Endothelial cell of umbilical vein (primary cell): ENCODE results near the gene CENATAC. TPM values are rescaled to one million over a fixed set of nuclear protein-coding genes. Genes with fewer than 3 reads are reported as not detected.
"Not testable (repeated sequence)": the region's sequence is repeated elsewhere in the genome, so short reads cannot be mapped to it uniquely, and the experiment has no call there.

Source experiments
- BruUV-seq: library from RNA; stranded (reverse); fragments of 400-500 nt; replicated peaks from 2 replicates; lab custom pipeline; 2021; lab: Mats Ljungman, UMichigan
- CTCF ChIA-PET: fragments of 300-600, 350-600 bp; sonication (Branson Sonifier 250); formaldehyde crosslinking; loops from one replicate; lab custom pipeline; 2021; ENCODE audit warnings: antibody characterized with exemption, inconsistent platforms; lab: Charles Lee
- POLR2A ChIA-PET: fragments of 300-600, 350-600 bp; sonication (Branson Sonifier 250); formaldehyde crosslinking; loops from one replicate; lab custom pipeline; 2021; ENCODE audit warnings: antibody characterized with exemption, inconsistent platforms; lab: Charles Lee
- DNase-seq: peaks from one replicate; pipeline ENCODE4 v3.0.0-alpha.2; 2011; ENCODE audit warnings: low read depth, low spot score
- FAIRE-seq: peaks from 2 replicates; lab custom pipeline; 2011; peaks lifted over from hg19 to GRCh38; lab: Jason Lieb, UNC
- H2AFZ ChIP-seq: 2 replicates; pipeline ENCODE4 v1.6.0; 2012; ENCODE audit warnings: low read depth, low read length, control low read depth, inconsistent platforms
- H3K27ac ChIP-seq: 2 replicates; pipeline ENCODE4 v1.5.1; 2011; ENCODE audit warnings: low read depth, mild to moderate bottlenecking, control low read depth, low read length, moderate library complexity; ENCODE audit not compliant: insufficient read depth
- H3K27me3 ChIP-seq, 2 experiments: 2 replicates each; pipeline versions ENCODE4 v1.6.0 to v1.6.1; 2011; ENCODE audit warnings: low read length in 2 of 2, mixed read lengths in 1 of 2; ENCODE audit not compliant: control insufficient read depth in 2 of 2, insufficient read depth in 2 of 2
- H3K36me3 ChIP-seq, 2 experiments: 2 replicates in 1 of 2; 3 replicates in 1 of 2; pipeline ENCODE4 v1.5.1; 2011; ENCODE audit warnings: low read length in 2 of 2, mild to moderate bottlenecking in 1 of 2, moderate library complexity in 1 of 2; ENCODE audit not compliant: control insufficient read depth in 2 of 2, insufficient read depth in 2 of 2; ENCODE audit errors: extremely low read depth in 1 of 2
- H3K4me1 ChIP-seq: 3 replicates; pipeline ENCODE4 v1.5.1; 2011; ENCODE audit warnings: mild to moderate bottlenecking, low read length; ENCODE audit not compliant: control insufficient read depth, insufficient read depth; ENCODE audit errors: extremely low read depth
- H3K4me2 ChIP-seq: 2 replicates; pipeline ENCODE4 v1.6.1; 2011; ENCODE audit warnings: low read length, control low read depth, mixed read lengths; ENCODE audit not compliant: insufficient read depth
- H3K4me3 ChIP-seq, 3 experiments: fragments of 200-600 bp in 1 of 3; sonication (generic), shearing (Covaris generic) in 1 of 3; replicated peaks in 1 of 3; 2 replicates each; pipeline ENCODE4 v1.5.1; 2011 to 2016; ENCODE audit warnings: control low read depth in 3 of 3, low read length in 3 of 3, mild to moderate bottlenecking in 2 of 3, inconsistent platforms in 1 of 3, low read depth in 1 of 3, moderate library complexity in 1 of 3; ENCODE audit not compliant: insufficient read depth in 1 of 3
- H3K79me2 ChIP-seq: 2 replicates; pipeline ENCODE4 v1.6.0; 2012; ENCODE audit warnings: low read length, inconsistent platforms; ENCODE audit not compliant: control insufficient read depth, insufficient read depth
- H3K9ac ChIP-seq: replicated peaks from 2 replicates; pipeline ENCODE3; 2011; ENCODE audit warnings: low read length, control low read depth; ENCODE audit not compliant: insufficient read depth; ENCODE audit errors: extremely low read depth
- H3K9me1 ChIP-seq: replicated peaks from 3 replicates; pipeline ENCODE4 v1.6.0; 2011; ENCODE audit warnings: mild to moderate bottlenecking, low read length; ENCODE audit not compliant: control insufficient read depth, insufficient read depth; ENCODE audit errors: extremely low read depth
- H3K9me3 ChIP-seq: replicated peaks from 2 replicates; pipeline ENCODE4 v1.5.1; 2012; ENCODE audit warnings: low read length, inconsistent platforms; ENCODE audit not compliant: control insufficient read depth, insufficient read depth
- H4K20me1 ChIP-seq: replicated peaks from 2 replicates; pipeline ENCODE3; 2011; ENCODE audit warnings: mild to moderate bottlenecking, low read length; ENCODE audit not compliant: control insufficient read depth, insufficient read depth; ENCODE audit errors: extremely low read depth
- EZH2 ChIP-seq: IDR thresholded peaks from 2 replicates; pipeline ENCODE4 v1.6.1; 2012; ENCODE audit warnings: borderline replicate concordance, low read depth, mild to moderate bottlenecking, moderate library complexity, low read length, inconsistent platforms; ENCODE audit not compliant: severe bottlenecking
- FOS ChIP-seq: IDR thresholded peaks from 2 replicates; pipeline ENCODE4 v1.6.1; 2011; ENCODE audit warnings: mild to moderate bottlenecking, low read length, moderate library complexity, borderline replicate concordance; ENCODE audit not compliant: insufficient read depth
- GATA2 ChIP-seq: IDR thresholded peaks from 2 replicates; pipeline ENCODE4 v1.7.0; 2011; ENCODE audit warnings: low read depth, mild to moderate bottlenecking, moderate library complexity, mixed read lengths, low read length; ENCODE audit not compliant: insufficient read length, insufficient read depth
- JUN ChIP-seq: IDR thresholded peaks from 2 replicates; pipeline ENCODE4 v1.6.1; 2011; ENCODE audit warnings: borderline replicate concordance, low read depth; ENCODE audit not compliant: insufficient read length, insufficient read depth
- MYC ChIP-seq: IDR thresholded peaks from one replicate; pipeline ENCODE4 v1.6.1; 2011; ENCODE audit warnings: mild to moderate bottlenecking, low read depth, low read length
- POLR2A ChIP-seq: IDR thresholded peaks from 2 replicates; pipeline ENCODE4 v1.6.1; 2012; ENCODE audit warnings: low read depth, mild to moderate bottlenecking, control low read depth, low read length
- POLR2AphosphoS5 ChIP-seq: IDR thresholded peaks from 2 replicates; pipeline ENCODE4 v1.6.1; 2012; ENCODE audit warnings: low read depth, mild to moderate bottlenecking, control low read depth, low read length, moderate library complexity; ENCODE audit not compliant: insufficient read depth
- dilution Hi-C: fragments of 300-500 bp; cut with MboI; formaldehyde crosslinking; loops from one replicate; pipeline ENCODE4 v1.15.0; 2019; ENCODE audit warnings: low sequenced_read_pairs; ENCODE audit not compliant: extremely low pct_ligation_motif_present
- intact Hi-C: fragments of 100-400 bp; cut with micrococcal nuclease; formaldehyde crosslinking; loops from one replicate; pipeline ENCODE4 v1.10.0; 2022
- polyA plus RNA-seq, 4 experiments: library from polyadenylated mRNA; depleted of rRNA in 3 of 4; stranded (reverse) in 3 of 4; unstranded in 1 of 4; fragments of >200 nt; gene quantifications; 2 replicates each; pipeline versions ENCODE4 v1.2.1 to v1.2.3, GENCODE V29; 2011 to 2012; ENCODE audit warnings: missing spikeins in 1 of 4
- total RNA-seq: library from RNA; stranded (reverse); gene quantifications from 2 replicates; pipeline ENCODE4 v1.2.3, GENCODE V29; 2021
- TF ChIP-seq, protein P1 (sequence below), 2 donors: IDR thresholded peaks; 1 replicate in 1 of 2; 2 replicates in 1 of 2; pipeline ENCODE4 v1.5.1; 2011; ENCODE audit warnings: low read length in 2 of 2, mild to moderate bottlenecking in 2 of 2, moderate library complexity in 2 of 2, control low read depth in 1 of 2, inconsistent platforms in 1 of 2, low read depth in 1 of 2; ENCODE audit not compliant: insufficient read depth in 1 of 2; ENCODE audit errors: extremely low read depth in 1 of 2
- TF ChIP-seq, protein P2 (sequence below): IDR thresholded peaks from 2 replicates; pipeline ENCODE4 v1.6.1; 2011; ENCODE audit not compliant: insufficient read depth, insufficient read length

The CENATAC gene
- total and polyA plus RNA-seq, 2 donors (not counting 3 experiments of a cell fraction or from before 2014, with no cell fraction given): 14.2 to 41.8 TPM

DNA sequence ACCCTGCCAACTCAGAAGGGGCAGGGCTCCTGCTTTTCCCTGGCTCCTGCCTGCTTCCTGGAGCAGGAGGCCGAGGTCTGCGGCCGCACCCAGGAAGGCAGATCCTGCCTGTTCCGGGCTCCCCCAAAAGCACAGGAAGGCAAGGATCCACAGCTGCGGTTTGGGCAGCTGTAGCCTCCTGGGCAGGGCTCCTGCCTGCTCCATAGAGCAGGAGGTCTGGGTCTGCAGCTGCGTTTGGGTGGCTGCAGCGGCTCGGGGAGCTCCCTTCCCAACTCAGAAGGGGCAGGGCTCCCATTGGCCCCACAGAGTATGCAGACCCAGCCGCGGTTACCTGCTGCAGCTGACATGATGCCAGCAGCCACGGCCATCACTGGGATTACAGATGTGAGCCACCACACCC lies 36.3 kb upstream of the CENATAC start:
- H3K4me2 ChIP-seq: no peak overlapping the region
- no peaks in the 10 kb centered on the region for H3K79me2 ChIP-seq
- H3K36me3 ChIP-seq: no peaks in the 10 kb centered on the region
- POLR2A ChIA-PET: no interaction called here
- H3K27ac ChIP-seq: no peak overlapping the region
- dilution Hi-C loops: no loop called here
- H2AFZ ChIP-seq: no peak overlapping the region
- H3K9me1 ChIP-seq: no peaks in the 10 kb centered on the region
- no peaks in the 10 kb centered on the region for H3K9me3 ChIP-seq
- no peak for FAIRE-seq
- H4K20me1 ChIP-seq: no peaks in the 10 kb centered on the region
- H3K9ac ChIP-seq: no peak overlapping the region
- H3K4me1 ChIP-seq: no peaks in the 10 kb centered on the region
- no TSS peak for BruUV-seq
- no peak overlapping the region for H3K4me3 ChIP-seq
- DNase-seq: no peak
- TF ChIP-seq POLR2AphosphoS5: no peak
- no peak for TF ChIP-seq MYC
- no peak for TF ChIP-seq GATA2
- TF ChIP-seq, protein P1, sequence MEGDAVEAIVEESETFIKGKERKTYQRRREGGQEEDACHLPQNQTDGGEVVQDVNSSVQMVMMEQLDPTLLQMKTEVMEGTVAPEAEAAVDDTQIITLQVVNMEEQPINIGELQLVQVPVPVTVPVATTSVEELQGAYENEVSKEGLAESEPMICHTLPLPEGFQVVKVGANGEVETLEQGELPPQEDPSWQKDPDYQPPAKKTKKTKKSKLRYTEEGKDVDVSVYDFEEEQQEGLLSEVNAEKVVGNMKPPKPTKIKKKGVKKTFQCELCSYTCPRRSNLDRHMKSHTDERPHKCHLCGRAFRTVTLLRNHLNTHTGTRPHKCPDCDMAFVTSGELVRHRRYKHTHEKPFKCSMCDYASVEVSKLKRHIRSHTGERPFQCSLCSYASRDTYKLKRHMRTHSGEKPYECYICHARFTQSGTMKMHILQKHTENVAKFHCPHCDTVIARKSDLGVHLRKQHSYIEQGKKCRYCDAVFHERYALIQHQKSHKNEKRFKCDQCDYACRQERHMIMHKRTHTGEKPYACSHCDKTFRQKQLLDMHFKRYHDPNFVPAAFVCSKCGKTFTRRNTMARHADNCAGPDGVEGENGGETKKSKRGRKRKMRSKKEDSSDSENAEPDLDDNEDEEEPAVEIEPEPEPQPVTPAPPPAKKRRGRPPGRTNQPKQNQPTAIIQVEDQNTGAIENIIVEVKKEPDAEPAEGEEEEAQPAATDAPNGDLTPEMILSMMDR (IDR thresholded peaks at IDR 0.05; ENCODE audit: extremely low read depth in 1 of 2, insufficient read depth in 1 of 2, low read depth in 1 of 2, low read length in 2 of 2): no peak
- TF ChIP-seq JUN: no peak
- no peak for TF ChIP-seq EZH2
- no peak for TF ChIP-seq POLR2A
- no peak for TF ChIP-seq FOS
- TF ChIP-seq, protein P2, sequence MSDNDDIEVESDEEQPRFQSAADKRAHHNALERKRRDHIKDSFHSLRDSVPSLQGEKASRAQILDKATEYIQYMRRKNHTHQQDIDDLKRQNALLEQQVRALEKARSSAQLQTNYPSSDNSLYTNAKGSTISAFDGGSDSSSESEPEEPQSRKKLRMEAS: no peak
- no peaks in the 10 kb centered on the region for H3K27me3 ChIP-seq
- CTCF ChIA-PET: interaction anchor here (1.0 to 1.5 kb wide), 3 partner anchors 15 to 272 kb away, joined by 3 to 4 read pairs (median 3); no protein-coding TSS in a partner anchor
- intact Hi-C loops: no loop called here

DNA sequence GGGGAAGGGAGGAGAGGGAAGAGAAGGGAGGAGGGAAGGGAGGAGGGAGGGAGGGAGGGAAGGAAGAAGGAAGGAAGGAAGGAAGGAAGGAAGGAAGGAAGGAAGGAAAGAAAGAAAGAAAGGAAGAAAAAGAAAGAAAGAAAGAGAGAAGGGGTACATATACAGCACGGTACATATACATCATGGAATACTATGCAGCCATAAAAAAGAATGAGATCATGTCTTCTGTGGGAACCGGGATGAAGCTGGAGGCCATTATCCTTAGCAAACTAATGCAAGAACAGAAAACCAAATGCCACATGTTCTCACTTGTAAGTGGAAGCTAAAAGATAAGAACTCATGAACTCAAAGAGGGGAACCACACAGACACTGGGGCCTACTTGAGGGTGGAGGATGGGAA lies 28.4 kb upstream of the CENATAC start:
- H3K36me3 ChIP-seq, CTCF ChIA-PET, H3K27me3 ChIP-seq, H3K4me3 ChIP-seq, intact Hi-C loops, H3K9me3 ChIP-seq, H2AFZ ChIP-seq, BruUV-seq, dilution Hi-C loops, H3K27ac ChIP-seq, H3K9ac ChIP-seq, H3K79me2 ChIP-seq, DNase-seq, H3K9me1 ChIP-seq, FAIRE-seq, H3K4me1 ChIP-seq, POLR2A ChIA-PET, H3K4me2 ChIP-seq, H4K20me1 ChIP-seq: not testable (repeated sequence)
